HPDE6-E6E7 (cell line): Measurements from ENCODE around the gene CCDC106.

Experiments
- DNase-seq: peaks from one replicate; pipeline ENCODE4 v3.0.0; 2011; ENCODE audit warnings: missing footprints; ENCODE audit errors: extremely low spot score

Gene CCDC106

GRCh38 chr19:55647732-55648584 lies at the start of gene CCDC106:
TSS of gene CCDC106 (plus strand) at chr19:55648212. CDS start at chr19:55649047, 835 bp downstream.
- DNase-seq, result peak; percentile 45

DNA sequence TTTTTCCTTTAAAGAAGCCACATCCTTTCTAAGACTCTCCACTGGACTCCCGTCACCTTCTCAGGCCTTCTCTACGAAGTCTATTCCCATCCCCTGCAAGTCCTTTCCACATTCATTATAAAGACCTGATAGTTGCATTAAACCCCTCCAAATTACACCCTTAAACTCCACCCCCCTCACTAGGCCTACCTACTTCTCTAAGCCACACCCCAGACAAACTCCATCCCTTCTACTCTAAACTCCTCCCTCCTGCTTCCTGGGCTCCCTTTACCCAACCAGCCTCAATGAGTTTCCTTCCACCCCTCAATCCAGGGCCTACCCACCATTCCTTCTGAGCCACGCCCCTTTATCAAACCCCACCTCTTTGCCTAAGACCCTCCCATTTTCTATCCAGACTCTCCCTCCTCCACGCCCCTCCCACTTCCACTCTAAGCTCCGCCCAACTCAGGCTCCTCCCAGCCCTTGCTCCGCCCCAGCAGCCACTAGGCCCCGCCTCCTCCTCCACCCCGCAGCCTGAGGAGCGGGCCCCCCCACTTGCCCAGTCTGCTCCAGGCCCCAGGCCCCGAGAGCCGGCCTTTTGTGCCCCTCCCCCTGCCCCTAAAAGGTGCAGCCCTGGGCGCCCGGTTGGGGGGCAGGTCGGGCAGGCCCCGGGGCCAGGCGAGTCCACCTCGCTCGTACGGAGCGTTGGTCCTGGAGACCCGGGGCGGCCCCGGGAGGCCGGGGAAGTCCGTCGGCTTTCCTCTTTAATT lies 49.1 kb upstream of the CCDC106 start:
- DNase-seq, result peak; percentile 73

- peak; percentile 73 for DNase-seq
Observed at GRCh38 chr19:55599468-55599841, 48.6 kb upstream of the CCDC106 start, which contains the start of gene FIZ1. TSS of gene FIZ1 (minus strand) at chr19:55599517. CDS start at chr19:55597865, 1,652 bp downstream.

DNA sequence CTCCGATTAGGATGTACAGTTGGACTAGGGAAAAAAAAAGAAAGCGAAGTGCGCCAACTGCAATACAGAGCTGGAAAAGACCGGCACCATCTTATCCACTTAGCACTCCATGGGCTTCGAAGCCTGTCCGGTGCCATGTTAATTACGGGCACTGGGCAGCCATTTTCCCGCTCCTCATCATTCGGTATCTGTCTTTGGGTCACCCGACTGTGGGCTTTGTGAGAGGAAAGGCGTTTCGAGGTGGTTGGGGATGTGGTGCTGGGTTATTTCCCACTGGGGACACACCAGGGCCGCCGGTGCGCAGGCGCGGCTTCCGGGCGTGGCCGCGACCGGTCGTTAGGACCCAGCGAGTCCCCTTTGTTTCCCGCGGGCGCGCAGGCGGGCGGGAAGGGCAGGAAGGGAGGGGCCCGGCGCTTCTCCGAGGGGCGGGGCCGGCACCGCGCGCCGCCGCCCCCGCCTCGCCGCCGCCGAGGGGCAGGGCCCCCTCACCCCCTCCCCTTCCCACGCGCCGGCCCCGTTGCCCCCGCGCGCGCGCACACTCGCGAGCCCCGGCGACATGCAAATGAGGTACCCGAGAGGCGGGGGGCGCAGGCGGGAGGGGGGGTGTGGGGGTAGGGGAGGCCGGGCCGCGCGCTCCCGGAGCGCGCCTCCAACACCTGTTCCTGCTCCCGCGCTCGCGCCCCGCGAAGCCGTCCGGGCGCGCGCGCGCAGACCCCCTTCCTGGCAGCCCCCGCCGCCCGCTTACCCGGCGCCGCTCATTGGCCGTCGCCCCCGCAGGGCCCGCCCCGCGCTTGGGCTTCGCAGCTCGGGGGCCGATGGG lies 48.0 kb upstream of the CCDC106 start, which contains the start of gene ZNF524:
Gene ZNF524, plus strand, starts transcription at position 447 of the 820 bp plus-strand sequence. CDS start 1,825 bp downstream, outside the sequence.
- DNase-seq, result peak; percentile 66

DNA sequence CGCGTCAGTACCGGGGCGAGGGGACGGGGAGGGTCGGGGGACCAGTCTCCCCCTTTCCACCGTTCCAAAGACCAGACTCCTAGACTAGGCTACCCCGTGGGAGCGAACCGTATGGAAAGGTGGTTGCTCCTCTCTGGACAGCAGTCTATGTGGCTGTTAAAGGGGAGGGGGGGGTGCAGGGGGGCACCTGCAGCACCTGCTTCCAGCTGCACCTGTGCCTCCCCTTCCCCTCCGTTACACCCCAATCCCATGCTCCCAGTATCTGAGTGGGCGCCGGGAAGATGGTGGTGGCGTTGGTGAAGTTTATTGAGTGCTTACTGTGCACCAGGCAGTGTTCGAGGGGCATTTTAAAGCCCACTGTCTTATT lies 47.4 kb upstream of the CCDC106 start:
- DNase-seq, result no peak

DNA sequence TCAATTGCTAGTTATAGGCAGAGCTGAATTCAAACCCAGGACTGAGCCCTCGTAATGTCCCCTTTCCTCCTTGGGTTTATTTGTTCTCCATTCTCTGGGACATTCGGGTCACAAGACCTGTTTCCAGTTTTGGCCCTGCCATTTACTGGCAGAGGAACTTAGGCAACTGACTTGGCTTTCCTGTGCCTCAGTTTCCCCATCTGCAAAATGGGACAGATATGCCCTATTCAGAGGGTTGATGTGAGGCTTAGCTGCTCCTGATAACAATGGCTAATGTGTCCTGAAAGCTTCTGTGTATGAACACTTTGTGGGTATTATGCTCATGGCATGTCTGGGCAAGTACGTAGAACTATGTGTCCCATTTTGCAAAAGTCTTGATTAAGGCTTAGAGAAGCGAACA lies 46.9 kb upstream of the CCDC106 start:
- DNase-seq, result peak; percentile 59

DNA sequence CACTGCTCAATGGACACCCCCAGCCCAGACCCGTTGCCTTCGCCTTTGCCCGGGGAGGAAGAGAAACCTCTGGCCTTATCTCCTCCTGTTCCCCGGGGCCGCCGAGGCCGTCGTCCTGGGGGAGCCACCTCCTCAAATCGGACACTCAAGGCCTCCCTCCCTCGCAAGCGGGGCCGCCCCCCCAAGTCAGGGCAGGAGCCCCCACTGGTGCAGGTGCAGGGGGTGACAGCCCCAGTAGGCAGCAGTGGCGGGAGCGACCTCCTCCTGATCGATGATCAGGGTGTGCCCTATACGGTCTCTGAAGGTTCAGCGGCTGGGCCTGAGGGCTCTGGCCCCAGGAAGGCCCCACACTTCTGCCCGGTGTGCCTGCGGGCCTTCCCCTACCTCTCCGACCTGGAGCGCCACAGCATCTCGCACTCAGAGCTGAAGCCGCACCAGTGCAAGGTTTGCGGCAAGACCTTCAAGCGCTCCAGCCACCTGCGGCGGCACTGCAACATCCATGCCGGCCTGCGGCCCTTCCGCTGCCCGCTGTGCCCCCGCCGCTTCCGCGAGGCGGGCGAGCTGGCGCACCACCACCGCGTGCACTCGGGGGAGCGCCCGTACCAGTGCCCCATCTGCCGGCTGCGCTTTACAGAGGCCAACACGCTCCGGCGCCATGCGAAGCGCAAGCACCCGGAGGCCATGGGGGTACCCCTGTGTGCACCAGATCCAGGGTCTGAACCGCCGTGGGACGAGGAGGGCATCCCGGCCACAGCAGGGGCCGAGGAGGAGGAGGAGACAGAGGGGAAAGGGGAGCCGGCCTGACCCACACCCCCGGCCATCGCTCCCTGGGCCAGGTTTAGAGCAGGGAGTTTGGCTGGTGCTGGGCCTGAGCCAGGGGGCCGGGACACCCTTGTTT lies 45.7 kb upstream of the CCDC106 start:
- no peak for DNase-seq

DNA sequence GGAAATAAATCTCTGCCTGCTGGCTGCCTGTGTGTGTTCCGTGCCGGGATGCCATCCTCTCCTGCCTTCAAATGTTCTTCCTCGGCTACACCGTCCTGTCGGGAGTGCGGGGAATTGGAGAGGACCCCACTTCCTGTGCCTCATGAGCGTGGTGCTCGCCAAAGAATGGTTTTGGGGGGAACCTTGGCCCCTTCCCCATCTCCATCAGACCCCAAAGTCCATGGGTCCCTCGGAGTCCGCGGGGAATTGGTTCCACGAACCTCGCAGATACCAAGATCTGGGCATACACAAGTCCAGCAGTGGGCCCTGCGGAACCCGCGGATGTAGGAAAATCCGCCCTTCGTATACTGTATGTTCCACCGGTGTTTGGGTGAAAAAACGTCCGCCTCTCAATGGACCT lies 44.9 kb upstream of the CCDC106 start:
- no peak for DNase-seq

- no peak for DNase-seq
Observed at GRCh38 chr19:55603581-55604292, 44.3 kb upstream of the CCDC106 start.

DNA sequence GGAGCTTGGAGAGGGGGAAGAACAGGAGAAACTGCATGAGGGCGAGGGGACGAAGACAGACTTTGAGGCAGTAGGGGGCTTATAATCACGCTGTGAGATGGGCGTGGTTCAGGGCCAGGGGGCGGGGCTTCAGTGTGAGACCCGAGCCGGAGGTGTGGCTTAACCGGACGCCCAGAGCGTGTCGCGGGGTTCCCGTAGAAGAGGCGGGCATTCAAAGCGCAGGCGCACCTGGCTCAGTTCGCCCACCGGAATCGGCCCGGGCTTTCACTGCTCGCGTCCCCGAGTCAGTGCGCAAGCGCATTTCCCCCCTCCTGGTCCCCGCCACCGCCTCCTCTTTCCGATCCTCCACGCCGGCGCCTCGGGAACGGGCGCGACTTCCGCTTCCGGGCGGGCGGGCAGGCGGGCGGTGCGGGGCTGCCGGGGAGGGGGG lies 42.8 kb upstream of the CCDC106 start:
- DNase-seq, result peak; percentile 95

- DNase-seq, result peak; percentile 72
Observed at GRCh38 chr19:55605637-55606470, 42.2 kb upstream of the CCDC106 start, which contains the start of gene ZNF865. TSS of gene ZNF865 (plus strand) at chr19:55605647. CDS start at chr19:55613619, 7,972 bp downstream.

DNA sequence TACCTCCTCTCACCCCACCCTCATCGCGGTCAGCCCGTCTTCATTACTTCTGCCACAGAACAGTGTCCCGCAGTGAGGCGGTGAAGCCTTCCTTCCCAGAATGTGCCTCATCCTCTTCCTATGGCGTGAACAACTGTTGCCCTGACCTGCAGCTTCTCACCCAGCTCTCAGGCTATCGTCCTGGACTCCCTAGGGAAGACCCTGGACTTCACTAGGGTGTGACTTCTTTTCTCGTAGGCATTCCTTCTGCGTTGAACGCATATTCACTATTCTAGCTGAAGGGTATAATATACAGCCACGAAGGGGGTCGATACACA lies 41.6 kb upstream of the CCDC106 start:
- DNase-seq, result no peak

- DNase-seq, result no peak
Observed at GRCh38 chr19:55606817-55607216, 41.2 kb upstream of the CCDC106 start.

GRCh38 chr19:55609326-55609725 lies 38.7 kb upstream of the CCDC106 start:
- DNase-seq, result no peak

DNA sequence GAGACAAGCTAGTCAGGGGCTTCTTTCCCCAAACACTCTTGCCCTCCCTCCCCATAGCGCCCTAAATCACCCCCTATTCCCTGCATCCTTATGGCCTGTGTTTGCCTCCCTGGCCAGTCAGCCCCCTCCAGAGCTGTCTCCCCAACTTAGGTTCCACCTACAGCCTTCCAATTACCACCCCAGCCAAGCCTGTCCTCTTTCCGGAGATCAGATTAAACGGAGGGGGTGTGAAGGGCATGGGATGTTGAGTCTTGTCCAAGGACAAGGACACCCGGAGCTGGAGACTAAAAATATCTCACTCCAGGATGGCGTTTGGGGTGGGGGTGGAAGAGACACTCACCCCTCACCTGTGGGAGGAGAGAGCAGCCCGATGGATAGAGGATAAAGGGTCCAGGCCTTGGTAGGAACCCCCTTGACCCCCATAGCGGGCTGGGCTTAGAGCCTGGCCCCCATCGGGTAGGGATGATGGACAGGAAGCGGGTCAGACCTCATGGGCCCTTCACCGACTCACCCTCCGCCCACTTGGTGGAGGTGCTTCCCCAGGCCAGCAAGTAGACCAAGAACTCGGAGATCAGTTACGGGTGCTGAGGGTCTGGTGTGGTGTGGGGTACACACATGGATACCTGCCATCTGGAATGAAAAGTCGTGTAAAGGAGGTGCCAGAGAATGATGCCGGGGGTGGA lies 36.6 kb upstream of the CCDC106 start:
- DNase-seq, result no peak

DNA sequence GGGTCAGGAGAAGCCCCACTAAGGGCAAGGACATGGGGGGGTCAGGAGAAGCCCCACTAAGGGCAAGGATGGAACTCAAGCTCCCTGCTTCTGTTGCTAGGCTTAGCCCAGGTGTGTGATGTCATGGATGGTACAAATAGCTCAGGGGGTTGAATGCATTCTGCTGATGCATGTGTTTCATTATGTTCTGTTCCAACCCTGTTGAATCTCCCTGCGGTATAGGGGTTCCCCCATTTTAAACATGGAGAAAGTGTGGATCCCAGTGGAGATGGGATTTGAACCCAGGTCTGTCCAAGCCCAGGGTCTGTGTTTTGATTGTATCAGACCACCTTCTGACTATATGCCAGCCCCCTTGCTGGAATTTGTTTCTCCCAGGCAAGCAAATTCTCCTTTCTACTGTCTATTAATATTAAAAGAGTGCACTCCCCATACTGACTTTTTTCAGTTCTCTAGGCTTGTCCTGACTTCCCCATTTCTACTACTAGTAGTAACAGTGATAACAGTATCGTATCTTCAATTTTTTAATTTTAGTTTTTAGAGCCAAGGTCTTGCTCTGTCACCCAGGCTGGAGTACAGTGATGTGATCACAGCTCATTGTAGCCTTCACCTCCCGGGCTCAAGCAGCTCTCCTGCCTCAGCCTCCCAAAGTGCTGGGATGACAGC lies 35.9 kb upstream of the CCDC106 start:
- no peak for DNase-seq

DNA sequence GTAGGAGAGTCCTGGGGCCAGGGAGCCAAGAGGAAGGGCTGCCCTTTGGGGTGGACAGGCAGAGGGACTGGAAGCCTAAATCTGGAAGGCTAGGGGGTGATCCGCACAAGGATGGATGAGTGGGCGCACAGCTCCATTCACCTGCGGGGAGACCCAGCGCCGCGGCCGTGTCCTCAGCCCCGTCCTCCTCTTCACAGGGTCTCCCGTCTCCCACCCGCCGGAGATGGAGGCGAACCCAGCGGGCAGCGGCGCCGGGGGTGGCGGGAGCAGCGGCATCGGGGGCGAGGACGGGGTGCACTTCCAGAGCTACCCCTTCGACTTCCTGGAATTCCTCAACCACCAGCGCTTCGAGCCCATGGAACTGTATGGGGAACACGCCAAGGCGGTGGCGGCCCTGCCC lies 34.6 kb upstream of the CCDC106 start:
- DNase-seq, result no peak
